AG04449 (cell line): ENCODE results near the gene ADTRP.

Experiments used
- CTCF ChIA-PET: fragments of 350-600 bp; formaldehyde crosslinking; extraction: SDS; loops from one replicate; lab custom pipeline; 2021; ENCODE audit warnings: antibody characterized with exemption; lab: Yijun Ruan, JAX
- POLR2A ChIA-PET: fragments of 400-600, 350-600 bp; formaldehyde crosslinking; extraction: SDS; loops from one replicate; lab custom pipeline; 2020; ENCODE audit warnings: antibody characterized with exemption, inconsistent platforms; lab: Yijun Ruan, JAX
- DNase-seq: peaks from one replicate; pipeline ENCODE4 v3.0.0-alpha.2; 2010; ENCODE audit warnings: low read depth, low spot score
- H3K4me3 ChIP-seq: 2 replicates; pipeline ENCODE4 v1.5.1; 2011; ENCODE audit warnings: low read depth, mild to moderate bottlenecking, control low read depth, low read length
- CTCF ChIP-seq: IDR thresholded peaks from one replicate; pipeline ENCODE4 v1.5.1; 2011; ENCODE audit warnings: mild to moderate bottlenecking, moderate library complexity, low read length, control low read depth, inconsistent platforms; ENCODE audit not compliant: insufficient read depth; ENCODE audit errors: missing control alignments

ADTRP gene

GRCh38 chr6:11760015-11760473 is 18.6 kb downstream of the ADTRP start:
- TF ChIP-seq CTCF: no peak
- no peak for DNase-seq
- ChIA-PET CTCF (no interaction called here), POLR2A (no interaction called here)
- no peak overlapping the region for H3K4me3 ChIP-seq

- POLR2A ChIA-PET: no interaction called here
- DNase-seq: no peak
- TF ChIP-seq CTCF: no peak
- CTCF ChIA-PET: no interaction called here
- no peak overlapping the region for H3K4me3 ChIP-seq
These were observed 19.7 kb downstream of the ADTRP start for GRCh38 chr6:11758878-11759277.

GRCh38 chr6:11756726-11757125 is 21.9 kb downstream of the ADTRP start:
- ChIA-PET CTCF (interaction anchor here (0.9 kb wide), 1 partner anchor 46 kb away, joined by 3 read pairs; no protein-coding TSS in a partner anchor), POLR2A (no interaction called here)
- no peak for DNase-seq
- H3K4me3 ChIP-seq: no peak overlapping the region
- no peak for TF ChIP-seq CTCF

GRCh38 chr6:11756292-11756691 is 22.3 kb downstream of the ADTRP start:
- no peak for TF ChIP-seq CTCF
- ChIA-PET POLR2A (no interaction called here), CTCF (no interaction called here)
- H3K4me3 ChIP-seq: no peak overlapping the region
- DNase-seq: no peak

GRCh38 chr6:11755725-11756124 is 22.9 kb downstream of the ADTRP start:
- ChIA-PET CTCF (no interaction called here), POLR2A (no interaction called here)
- no peak overlapping the region for H3K4me3 ChIP-seq
- no peak for TF ChIP-seq CTCF
- no peak for DNase-seq

DNA sequence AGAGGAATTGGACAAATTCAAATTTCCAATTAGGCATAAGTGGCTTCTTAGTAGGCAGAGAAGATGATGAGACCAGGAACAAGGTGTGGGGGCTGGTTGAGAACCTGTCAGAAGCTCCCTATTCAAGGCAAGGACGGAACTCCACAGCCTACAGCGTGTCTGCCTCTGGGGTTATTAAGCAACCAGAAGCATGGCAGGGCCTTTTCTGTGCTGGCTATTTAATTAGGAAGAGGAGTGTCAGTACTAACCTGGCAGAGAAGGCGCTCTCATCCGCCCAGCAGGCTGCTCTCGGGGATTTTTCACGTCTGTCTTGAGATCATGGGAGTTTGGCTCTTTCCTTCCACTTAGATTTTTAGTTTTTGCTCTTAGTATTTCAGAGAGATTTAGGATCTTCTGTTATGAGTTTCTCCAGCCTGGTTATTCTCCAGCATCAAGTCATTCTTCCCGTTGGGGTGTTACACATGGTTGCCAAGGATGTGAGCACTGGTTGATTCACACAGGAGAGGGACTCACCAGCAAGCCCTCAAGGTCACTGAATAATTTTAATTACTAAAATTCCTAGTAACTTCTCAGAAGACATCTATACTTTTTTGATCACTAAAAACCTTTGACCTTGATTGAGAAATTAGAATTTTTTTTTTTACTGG is 23.9 kb downstream of the ADTRP start:
- DNase-seq: no peak
- POLR2A ChIA-PET: no interaction called here
- no peak overlapping the region for H3K4me3 ChIP-seq
- TF ChIP-seq CTCF: no peak
- CTCF ChIA-PET: no interaction called here
